Endothelial cell of umbilical vein (primary cell): Measurements from ENCODE around the gene HK3. TPM values are rescaled to one million over a fixed set of nuclear protein-coding genes. Genes with fewer than 3 reads are reported as not detected.

Experiments
- BruUV-seq: library from RNA; stranded (reverse); fragments of 400-500 nt; replicated peaks from 2 replicates; lab custom pipeline; 2021; lab: Mats Ljungman, UMichigan
- CTCF ChIA-PET: fragments of 300-600, 350-600 bp; sonication (Branson Sonifier 250); formaldehyde crosslinking; loops from one replicate; lab custom pipeline; 2021; ENCODE audit warnings: antibody characterized with exemption, inconsistent platforms; lab: Charles Lee
- POLR2A ChIA-PET: fragments of 300-600, 350-600 bp; sonication (Branson Sonifier 250); formaldehyde crosslinking; loops from one replicate; lab custom pipeline; 2021; ENCODE audit warnings: antibody characterized with exemption, inconsistent platforms; lab: Charles Lee
- DNase-seq: peaks from one replicate; pipeline ENCODE4 v3.0.0-alpha.2; 2011; ENCODE audit warnings: low read depth, low spot score
- FAIRE-seq: peaks from 2 replicates; lab custom pipeline; 2011; peaks lifted over from hg19 to GRCh38; lab: Jason Lieb, UNC
- H2AFZ ChIP-seq: 2 replicates; pipeline ENCODE4 v1.6.0; 2012; ENCODE audit warnings: low read depth, low read length, control low read depth, inconsistent platforms
- H3K27ac ChIP-seq: 2 replicates; pipeline ENCODE4 v1.5.1; 2011; ENCODE audit warnings: low read depth, mild to moderate bottlenecking, control low read depth, low read length, moderate library complexity; ENCODE audit not compliant: insufficient read depth
- H3K27me3 ChIP-seq, 2 experiments: 2 replicates each; pipeline versions ENCODE4 v1.6.0 to v1.6.1; 2011; ENCODE audit warnings: low read length in 2 of 2, mixed read lengths in 1 of 2; ENCODE audit not compliant: control insufficient read depth in 2 of 2, insufficient read depth in 2 of 2
- H3K36me3 ChIP-seq, 2 experiments: 2 replicates in 1 of 2; 3 replicates in 1 of 2; pipeline ENCODE4 v1.5.1; 2011; ENCODE audit warnings: low read length in 2 of 2, mild to moderate bottlenecking in 1 of 2, moderate library complexity in 1 of 2; ENCODE audit not compliant: control insufficient read depth in 2 of 2, insufficient read depth in 2 of 2; ENCODE audit errors: extremely low read depth in 1 of 2
- H3K4me1 ChIP-seq: 3 replicates; pipeline ENCODE4 v1.5.1; 2011; ENCODE audit warnings: mild to moderate bottlenecking, low read length; ENCODE audit not compliant: control insufficient read depth, insufficient read depth; ENCODE audit errors: extremely low read depth
- H3K4me2 ChIP-seq: 2 replicates; pipeline ENCODE4 v1.6.1; 2011; ENCODE audit warnings: low read length, control low read depth, mixed read lengths; ENCODE audit not compliant: insufficient read depth
- H3K4me3 ChIP-seq, 3 experiments: fragments of 200-600 bp in 1 of 3; sonication (generic), shearing (Covaris generic) in 1 of 3; replicated peaks in 1 of 3; 2 replicates each; pipeline ENCODE4 v1.5.1; 2011 to 2016; ENCODE audit warnings: control low read depth in 3 of 3, low read length in 3 of 3, mild to moderate bottlenecking in 2 of 3, inconsistent platforms in 1 of 3, low read depth in 1 of 3, moderate library complexity in 1 of 3; ENCODE audit not compliant: insufficient read depth in 1 of 3
- H3K79me2 ChIP-seq: 2 replicates; pipeline ENCODE4 v1.6.0; 2012; ENCODE audit warnings: low read length, inconsistent platforms; ENCODE audit not compliant: control insufficient read depth, insufficient read depth
- H3K9ac ChIP-seq: replicated peaks from 2 replicates; pipeline ENCODE3; 2011; ENCODE audit warnings: low read length, control low read depth; ENCODE audit not compliant: insufficient read depth; ENCODE audit errors: extremely low read depth
- H3K9me1 ChIP-seq: replicated peaks from 3 replicates; pipeline ENCODE4 v1.6.0; 2011; ENCODE audit warnings: mild to moderate bottlenecking, low read length; ENCODE audit not compliant: control insufficient read depth, insufficient read depth; ENCODE audit errors: extremely low read depth
- H3K9me3 ChIP-seq: replicated peaks from 2 replicates; pipeline ENCODE4 v1.5.1; 2012; ENCODE audit warnings: low read length, inconsistent platforms; ENCODE audit not compliant: control insufficient read depth, insufficient read depth
- H4K20me1 ChIP-seq: replicated peaks from 2 replicates; pipeline ENCODE3; 2011; ENCODE audit warnings: mild to moderate bottlenecking, low read length; ENCODE audit not compliant: control insufficient read depth, insufficient read depth; ENCODE audit errors: extremely low read depth
- FOS ChIP-seq: IDR thresholded peaks from 2 replicates; pipeline ENCODE4 v1.6.1; 2011; ENCODE audit warnings: mild to moderate bottlenecking, low read length, moderate library complexity, borderline replicate concordance; ENCODE audit not compliant: insufficient read depth
- GATA2 ChIP-seq: IDR thresholded peaks from 2 replicates; pipeline ENCODE4 v1.7.0; 2011; ENCODE audit warnings: low read depth, mild to moderate bottlenecking, moderate library complexity, mixed read lengths, low read length; ENCODE audit not compliant: insufficient read length, insufficient read depth
- POLR2AphosphoS5 ChIP-seq: IDR thresholded peaks from 2 replicates; pipeline ENCODE4 v1.6.1; 2012; ENCODE audit warnings: low read depth, mild to moderate bottlenecking, control low read depth, low read length, moderate library complexity; ENCODE audit not compliant: insufficient read depth
- dilution Hi-C: fragments of 300-500 bp; cut with MboI; formaldehyde crosslinking; loops from one replicate; pipeline ENCODE4 v1.15.0; 2019; ENCODE audit warnings: low sequenced_read_pairs; ENCODE audit not compliant: extremely low pct_ligation_motif_present
- intact Hi-C: fragments of 100-400 bp; cut with micrococcal nuclease; formaldehyde crosslinking; loops from one replicate; pipeline ENCODE4 v1.10.0; 2022
- polyA plus RNA-seq, 4 experiments: library from polyadenylated mRNA; depleted of rRNA in 3 of 4; stranded (reverse) in 3 of 4; unstranded in 1 of 4; fragments of >200 nt; gene quantifications; 2 replicates each; pipeline versions ENCODE4 v1.2.1 to v1.2.3, GENCODE V29; 2011 to 2012; ENCODE audit warnings: missing spikeins in 1 of 4
- total RNA-seq: library from RNA; stranded (reverse); gene quantifications from 2 replicates; pipeline ENCODE4 v1.2.3, GENCODE V29; 2021
- TF ChIP-seq, protein P1 (sequence below), 2 donors: IDR thresholded peaks; 1 replicate in 1 of 2; 2 replicates in 1 of 2; pipeline ENCODE4 v1.5.1; 2011; ENCODE audit warnings: low read length in 2 of 2, mild to moderate bottlenecking in 2 of 2, moderate library complexity in 2 of 2, control low read depth in 1 of 2, inconsistent platforms in 1 of 2, low read depth in 1 of 2; ENCODE audit not compliant: insufficient read depth in 1 of 2; ENCODE audit errors: extremely low read depth in 1 of 2

Gene HK3
- total and polyA plus RNA-seq, 2 donors (not counting 3 experiments of a cell fraction or from before 2014, with no cell fraction given) = not detected

- CTCF ChIA-PET = no interaction called here
- no peak overlapping the region for H3K4me2 ChIP-seq
- POLR2A ChIA-PET = no interaction called here
- TF ChIP-seq, protein P1, sequence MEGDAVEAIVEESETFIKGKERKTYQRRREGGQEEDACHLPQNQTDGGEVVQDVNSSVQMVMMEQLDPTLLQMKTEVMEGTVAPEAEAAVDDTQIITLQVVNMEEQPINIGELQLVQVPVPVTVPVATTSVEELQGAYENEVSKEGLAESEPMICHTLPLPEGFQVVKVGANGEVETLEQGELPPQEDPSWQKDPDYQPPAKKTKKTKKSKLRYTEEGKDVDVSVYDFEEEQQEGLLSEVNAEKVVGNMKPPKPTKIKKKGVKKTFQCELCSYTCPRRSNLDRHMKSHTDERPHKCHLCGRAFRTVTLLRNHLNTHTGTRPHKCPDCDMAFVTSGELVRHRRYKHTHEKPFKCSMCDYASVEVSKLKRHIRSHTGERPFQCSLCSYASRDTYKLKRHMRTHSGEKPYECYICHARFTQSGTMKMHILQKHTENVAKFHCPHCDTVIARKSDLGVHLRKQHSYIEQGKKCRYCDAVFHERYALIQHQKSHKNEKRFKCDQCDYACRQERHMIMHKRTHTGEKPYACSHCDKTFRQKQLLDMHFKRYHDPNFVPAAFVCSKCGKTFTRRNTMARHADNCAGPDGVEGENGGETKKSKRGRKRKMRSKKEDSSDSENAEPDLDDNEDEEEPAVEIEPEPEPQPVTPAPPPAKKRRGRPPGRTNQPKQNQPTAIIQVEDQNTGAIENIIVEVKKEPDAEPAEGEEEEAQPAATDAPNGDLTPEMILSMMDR (IDR thresholded peaks at IDR 0.05; ENCODE audit: extremely low read depth in 1 of 2, insufficient read depth in 1 of 2, low read depth in 1 of 2, low read length in 2 of 2) = no peak
- TF ChIP-seq GATA2 (no peak), POLR2AphosphoS5 (no peak), FOS (no peak)
- no peak overlapping the region for H2AFZ ChIP-seq
- no peaks in the 10 kb centered on the region for H4K20me1 ChIP-seq
- DNase-seq = no peak
- dilution Hi-C loops = no loop called here
- no peaks in the 10 kb centered on the region for H3K9me3 ChIP-seq
- no peak overlapping the region for H3K9ac ChIP-seq
- no peaks in the 10 kb centered on the region for H3K79me2 ChIP-seq
- H3K27me3 ChIP-seq = peaks cover 2 to 3% of the 10 kb centered on the region in 2 experiments
- no peak overlapping the region for H3K27ac ChIP-seq
- no peaks in the 10 kb centered on the region for H3K9me1 ChIP-seq
- H3K36me3 ChIP-seq = no peaks in the 10 kb centered on the region
- no peaks in the 10 kb centered on the region for H3K4me1 ChIP-seq
- intact Hi-C loops = loop anchor here (10.0 kb wide), 1 partner anchor 223 kb away; no protein-coding TSS in a partner anchor
- FAIRE-seq = no peak
- no TSS peak for BruUV-seq
- no peak overlapping the region for H3K4me3 ChIP-seq
These were observed 10.9 kb downstream of the HK3 start for GRCh38 chr5:176888016-176888864.
